WI38 (cell line): ENCODE data around the gene TMED6.
"Not testable (repeated sequence)": the region's sequence is repeated elsewhere in the genome, so short reads cannot be mapped to it uniquely, and the experiment has no call there.

Experiments
- H3K4me3 ChIP-seq: 2 replicates; pipeline ENCODE4 v1.5.1; 2011; ENCODE audit warnings: low read depth, mild to moderate bottlenecking, control low read depth, low read length
- CTCF ChIP-seq: IDR thresholded peaks from 2 replicates; pipeline ENCODE4 v1.5.1; 2012; ENCODE audit warnings: low read depth, mild to moderate bottlenecking, control low read depth, low read length

The TMED6 gene

DNA sequence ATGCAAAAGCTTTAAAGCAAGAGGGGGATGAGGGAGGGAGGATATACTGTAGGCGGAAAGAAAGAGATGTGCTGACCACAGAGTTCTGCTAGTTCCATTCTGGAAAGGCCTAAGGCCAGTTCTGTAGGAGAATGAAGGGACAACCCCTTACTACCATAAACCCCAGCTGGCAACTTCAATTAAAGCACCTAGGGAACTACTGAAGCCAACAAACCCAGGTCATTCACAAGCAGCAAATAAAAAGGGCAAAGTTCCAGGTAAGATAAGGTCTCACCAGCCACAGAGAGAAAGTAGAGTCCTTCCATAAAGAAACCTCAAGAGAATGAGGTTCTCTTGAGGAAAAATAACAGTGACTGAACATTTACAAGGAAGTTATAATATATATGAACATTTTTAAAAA lies 21.4 kb upstream of the TMED6 start:
- no peak for TF ChIP-seq CTCF
- no peak overlapping the region for H3K4me3 ChIP-seq

GRCh38 chr16:69371564-69371963 lies 20.0 kb upstream of the TMED6 start:
- no peak overlapping the region for H3K4me3 ChIP-seq
- TF ChIP-seq CTCF, result no peak

- no peak for TF ChIP-seq CTCF
- H3K4me3 ChIP-seq, result no peak overlapping the region
These were observed 17.3 kb upstream of the TMED6 start for GRCh38 chr16:69368866-69369265.

- no peak overlapping the region for H3K4me3 ChIP-seq
- TF ChIP-seq CTCF, result no peak
These were observed 16.4 kb upstream of the TMED6 start for GRCh38 chr16:69367980-69368379.

- H3K4me3 ChIP-seq, result no peak overlapping the region
- TF ChIP-seq CTCF, result no peak
These were observed 14.8 kb upstream of the TMED6 start for GRCh38 chr16:69366431-69366830.

DNA sequence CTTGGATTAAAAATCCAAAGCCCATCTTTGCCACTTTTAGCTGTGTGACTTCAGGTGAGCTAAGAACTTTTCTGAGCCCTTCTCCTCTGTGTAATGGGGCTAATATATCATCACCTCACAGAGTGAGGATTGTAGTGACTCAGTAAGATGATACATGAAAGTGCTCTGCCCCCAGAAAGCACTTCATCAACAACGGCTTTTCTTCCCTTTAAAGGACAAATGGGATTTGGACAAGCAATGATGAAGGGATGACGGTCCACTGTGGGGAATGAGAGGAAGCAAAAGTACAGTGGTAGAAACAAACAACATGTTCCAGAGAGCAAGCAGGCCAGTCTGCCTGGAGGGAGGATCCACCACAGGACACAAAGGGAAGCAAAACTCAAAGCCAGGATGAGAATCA lies 14.3 kb upstream of the TMED6 start:
- no peak overlapping the region for H3K4me3 ChIP-seq
- TF ChIP-seq CTCF, result no peak

DNA sequence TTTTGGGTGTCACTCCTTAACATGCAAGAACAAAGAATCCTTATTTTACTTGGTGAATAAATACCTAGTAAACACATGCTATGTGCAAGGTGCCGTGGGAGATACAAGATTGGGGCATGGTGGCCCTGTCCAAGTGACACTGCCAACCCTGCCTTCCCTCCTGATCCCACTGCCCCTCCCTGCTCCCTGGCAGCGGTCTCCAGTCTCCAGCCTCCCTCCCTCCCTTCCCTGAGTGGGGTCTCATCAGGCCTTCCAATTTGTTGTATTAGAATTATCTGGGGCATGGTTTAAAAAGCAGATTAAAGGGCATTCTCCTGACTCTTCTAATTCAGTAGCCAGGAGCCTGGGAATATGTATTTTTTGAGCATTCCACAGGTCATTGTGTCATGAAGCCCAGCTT lies 12.5 kb upstream of the TMED6 start:
- no peak overlapping the region for H3K4me3 ChIP-seq
- no peak for TF ChIP-seq CTCF

DNA sequence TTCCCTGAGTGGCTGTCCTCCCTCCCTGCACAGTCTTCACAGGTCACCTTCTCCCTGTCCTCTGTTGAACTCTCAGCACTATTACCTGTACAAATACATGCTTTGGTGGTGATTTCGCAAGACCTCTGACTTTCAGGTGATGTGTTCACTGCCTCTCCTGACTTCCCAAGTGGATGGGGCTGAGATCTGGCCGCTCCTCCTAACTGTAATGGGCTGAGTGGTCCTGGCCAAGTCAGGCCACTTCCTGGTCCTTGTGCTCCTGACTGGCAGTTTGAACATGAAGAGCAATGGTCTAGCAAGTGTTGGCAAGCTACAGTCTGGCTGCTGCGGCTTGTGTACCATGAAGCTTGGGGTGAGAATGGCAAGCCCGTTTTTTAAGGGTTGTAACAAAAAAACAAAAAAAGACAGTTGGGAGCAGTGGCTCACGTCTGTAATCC lies 11.7 kb upstream of the TMED6 start:
- H3K4me3 ChIP-seq, result no peak overlapping the region
- TF ChIP-seq CTCF, result no peak

DNA sequence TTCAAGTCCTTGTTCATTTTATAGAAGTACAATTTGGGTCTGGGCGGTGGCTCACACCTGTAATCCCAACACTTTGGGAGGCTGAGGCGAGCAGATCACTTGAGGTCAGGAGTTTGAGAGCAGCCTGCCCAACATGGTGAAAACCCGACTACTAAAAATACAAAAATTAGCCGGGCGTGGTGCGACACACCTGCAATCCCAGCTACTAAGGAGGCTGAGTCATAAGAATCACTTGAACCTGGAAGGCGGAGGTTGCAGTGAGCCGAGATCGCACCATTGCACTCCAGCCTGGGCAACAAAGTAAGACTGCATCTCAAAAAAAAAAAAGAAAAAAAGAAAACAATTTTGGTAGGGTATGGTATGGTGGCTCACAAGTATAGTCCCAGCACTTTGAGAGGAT lies 8.5 kb upstream of the TMED6 start:
- H3K4me3 ChIP-seq, result not testable (repeated sequence)
